HG02678 (cell line): ENCODE results near the gene SPOUT1.
"Not testable (repeated sequence)": the region's sequence is repeated elsewhere in the genome, so short reads cannot be mapped to it uniquely, and the experiment has no call there.

Experiments
- ATAC-seq: cut with Tn5 transposase; IDR thresholded peaks from one replicate; pipeline ENCODE4 v1.9.1; 2021; ENCODE audit warnings: mild to moderate bottlenecking, moderate library complexity; ENCODE audit not compliant: unreplicated experiment

SPOUT1 gene

GRCh38 chr9:128810873-128811272 lies 18.7 kb downstream of the SPOUT1 start:
- ATAC-seq, result no peak

GRCh38 chr9:128809831-128810230 lies 19.8 kb downstream of the SPOUT1 start:
- no peak for ATAC-seq

- ATAC-seq, result no peak
Measured at GRCh38 chr9:128809036-128809599, 20.5 kb downstream of the SPOUT1 start.

- ATAC-seq, result no peak
Measured at GRCh38 chr9:128808543-128808942, 21.1 kb downstream of the SPOUT1 start.

- no peak for ATAC-seq
Measured at GRCh38 chr9:128807827-128808226, 21.8 kb downstream of the SPOUT1 start.

GRCh38 chr9:128805661-128806060 lies 23.9 kb downstream of the SPOUT1 start:
- no peak for ATAC-seq

- no peak for ATAC-seq
Measured at GRCh38 chr9:128802482-128802881, 27.1 kb downstream of the SPOUT1 start.

- no peak for ATAC-seq
Measured at GRCh38 chr9:128800061-128800460, 29.5 kb downstream of the SPOUT1 start.

GRCh38 chr9:128798896-128799295 lies 30.7 kb downstream of the SPOUT1 start:
- ATAC-seq, result no peak

- not testable (repeated sequence) for ATAC-seq
Measured at GRCh38 chr9:128794961-128795360, 34.6 kb downstream of the SPOUT1 start.

- ATAC-seq, result no peak
Measured at GRCh38 chr9:128792978-128793686, 36.5 kb downstream of the SPOUT1 start.

- ATAC-seq, result no peak
Measured at GRCh38 chr9:128792134-128792533, 37.5 kb downstream of the SPOUT1 start.

GRCh38 chr9:128790536-128790935 lies 39.1 kb downstream of the SPOUT1 start:
- ATAC-seq, result no peak

GRCh38 chr9:128788445-128788844 lies 41.1 kb downstream of the SPOUT1 start:
- ATAC-seq, result no peak

- no peak for ATAC-seq
Measured at GRCh38 chr9:128787659-128788058, 41.9 kb downstream of the SPOUT1 start.

GRCh38 chr9:128786681-128787601 lies 42.7 kb downstream of the SPOUT1 start, which contains the start of gene TBC1D13:
TBC1D13 (plus strand) TSS chr9:128787253; CDS start chr9:128787354, 101 bp downstream.
- peak; percentile 92 for ATAC-seq

- ATAC-seq, result no peak
Measured at GRCh38 chr9:128785427-128785826, 44.2 kb downstream of the SPOUT1 start.

GRCh38 chr9:128782669-128783068 lies 46.9 kb downstream of the SPOUT1 start:
- no peak for ATAC-seq

- no peak for ATAC-seq
Measured at GRCh38 chr9:128781187-128782070, 48.2 kb downstream of the SPOUT1 start.

- not testable (repeated sequence) for ATAC-seq
Measured at GRCh38 chr9:128780093-128780492, 49.5 kb downstream of the SPOUT1 start.

GRCh38 chr9:128774804-128775203 lies 54.8 kb downstream of the SPOUT1 start:
- no peak for ATAC-seq
